Activated T-helper 1 cell treated with anti-CD3 and anti-CD28 coated beads, Interleukin-2, amount 50 U/mL, for 16 hours (primary cell): ENCODE results near the gene VAMP1.

Experiments
- DNase-seq, 2 donors: peaks; one replicate each; pipeline ENCODE4 v3.0.0-alpha.2; 2020; ENCODE audit warnings: low read depth in 1 of 2, low spot score in 1 of 2

VAMP1 gene

GRCh38 chr12:6425590-6426531, 44.6 kb downstream of the VAMP1 start:
- DNase-seq, result no peak

GRCh38 chr12:6424866-6425265, 45.6 kb downstream of the VAMP1 start:
- no peak for DNase-seq

GRCh38 chr12:6424008-6424347, 46.5 kb downstream of the VAMP1 start:
- no peak for DNase-seq

GRCh38 chr12:6423267-6424007, 47.0 kb downstream of the VAMP1 start:
- peak; percentile 39 to 54 for DNase-seq

GRCh38 chr12:6420364-6420763, 50.1 kb downstream of the VAMP1 start:
- DNase-seq, result no peak

DNA sequence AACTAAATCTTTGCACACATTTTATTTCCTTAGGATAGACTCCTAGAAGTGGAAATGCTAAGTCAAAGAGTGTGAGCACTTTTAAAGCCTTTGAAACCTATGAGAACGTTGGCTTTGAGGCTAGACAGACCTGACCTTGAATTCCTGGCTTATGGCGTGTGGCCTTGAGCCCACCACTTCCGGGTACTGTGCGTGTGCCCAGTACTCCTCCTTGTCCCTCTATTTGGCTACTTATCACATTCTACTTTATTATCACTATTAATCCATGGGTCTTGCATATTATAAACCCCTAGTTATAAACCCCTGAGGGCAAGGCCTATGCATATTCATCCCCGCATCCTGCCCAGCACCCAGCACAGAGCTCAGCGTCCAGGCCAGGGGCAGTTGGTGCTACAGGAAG, 51.7 kb downstream of the VAMP1 start:
- DNase-seq, result no peak

DNA sequence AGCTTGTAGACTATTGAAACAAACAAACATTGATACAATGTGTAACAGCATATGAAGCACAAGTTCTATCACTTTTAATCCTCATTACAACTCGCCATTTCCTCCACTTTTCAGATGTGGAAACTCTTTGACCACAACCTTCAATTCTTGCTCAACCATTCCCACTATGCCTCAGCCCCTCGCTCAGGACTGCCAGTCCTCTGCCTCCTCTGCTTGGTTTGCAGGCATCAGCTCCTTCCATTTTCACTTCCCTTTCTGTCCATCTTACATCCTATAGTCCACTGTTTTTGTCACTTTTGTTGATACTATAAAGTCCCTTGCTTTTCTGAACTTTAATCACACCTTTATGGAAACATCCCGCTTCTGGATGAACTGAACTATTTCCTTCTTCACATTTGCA, 53.9 kb downstream of the VAMP1 start:
- DNase-seq, result no peak
